Vagina (tissue), 2 donors: ENCODE data around the gene ITPK1. TPM values are rescaled to one million over a fixed set of nuclear protein-coding genes. Genes with fewer than 3 reads are reported as not detected.

ENCODE experiments used
- DNase-seq, 2 donors: peaks; one replicate each; pipeline ENCODE4 v3.0.0-alpha.2; 2017; ENCODE audit errors: extremely low spot score in 2 of 2
- H3K27ac ChIP-seq: fragments of 200-600 bp; sonication (generic); one replicate; pipeline ENCODE4 v1.5.1; 2019
- H3K27me3 ChIP-seq: fragments of 200-600 bp; sonication (generic); one replicate; pipeline ENCODE4 v1.5.1; 2019
- H3K36me3 ChIP-seq, 2 donors: fragments of 200-600 bp; sonication (generic); one replicate each; pipeline ENCODE4 v1.5.1; 2017 to 2019
- H3K4me1 ChIP-seq: fragments of 200-600 bp; sonication (generic); one replicate; pipeline ENCODE4 v1.5.1; 2019
- H3K4me3 ChIP-seq, 2 donors: fragments of 200-600 bp; sonication (generic); 1 replicate in 1 of 2; 2 replicates in 1 of 2; pipeline ENCODE4 v1.5.1; 2016 to 2019
- H3K9me3 ChIP-seq: fragments of 200-600 bp; sonication (generic); one replicate; pipeline ENCODE4 v1.5.1; 2019
- POLR2A ChIP-seq, 2 donors: fragments of 450-650 bp; IDR thresholded peaks; one replicate each; pipeline ENCODE4 v1.6.1; 2017; ENCODE audit warnings: antibody characterized with exemption in 2 of 2, mild to moderate bottlenecking in 2 of 2, moderate library complexity in 2 of 2
- intact Hi-C: fragments of 100-400 bp; cut with DNase I; formaldehyde crosslinking; loops from one replicate; pipeline ENCODE4 v1.15.1; 2023
- total RNA-seq: library from RNA; depleted of rRNA; stranded (reverse); fragments of >200 nt; gene quantifications from one replicate; pipeline ENCODE4 v1.2.3, GENCODE V29; 2016
- TF ChIP-seq, protein P1 (sequence below), 3 experiments: fragments of 450-650 bp in 2 of 3; fragments of 200-600 bp in 1 of 3; sonication (generic) in 1 of 3; IDR thresholded peaks; one replicate each; pipeline ENCODE4 v1.5.1; 2017 to 2019; ENCODE audit warnings: antibody characterized with exemption in 3 of 3, mild to moderate bottlenecking in 2 of 3, moderate library complexity in 2 of 3

The ITPK1 gene
- total RNA-seq, 1 donor from 2014 or later: 49.6 TPM

DNA sequence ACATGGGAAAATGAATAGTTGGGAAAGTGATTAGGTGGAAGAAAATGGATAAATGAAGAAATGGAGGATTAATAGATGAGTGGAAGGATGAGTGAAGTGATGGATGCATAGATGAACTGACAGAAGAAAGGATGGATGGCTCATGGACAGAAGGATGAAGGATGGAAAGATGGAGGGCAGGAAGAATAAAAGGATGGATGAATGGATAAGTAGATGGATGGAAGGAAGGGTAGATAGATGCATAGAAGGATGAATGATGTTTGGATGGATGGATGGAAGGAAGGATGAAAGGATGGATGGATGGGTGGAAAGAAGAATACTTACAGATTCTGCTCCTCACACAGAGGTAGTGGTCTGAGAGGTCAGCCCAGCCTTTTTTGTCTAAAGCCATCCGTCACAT is 228.6 kb downstream of the ITPK1 start:
- intact Hi-C loops: no loop called here
- H3K36me3 ChIP-seq: no peaks in the 10 kb centered on the region
- TF ChIP-seq POLR2A (IDR thresholded peaks at IDR 0.05): no peak
- TF ChIP-seq, protein P1, sequence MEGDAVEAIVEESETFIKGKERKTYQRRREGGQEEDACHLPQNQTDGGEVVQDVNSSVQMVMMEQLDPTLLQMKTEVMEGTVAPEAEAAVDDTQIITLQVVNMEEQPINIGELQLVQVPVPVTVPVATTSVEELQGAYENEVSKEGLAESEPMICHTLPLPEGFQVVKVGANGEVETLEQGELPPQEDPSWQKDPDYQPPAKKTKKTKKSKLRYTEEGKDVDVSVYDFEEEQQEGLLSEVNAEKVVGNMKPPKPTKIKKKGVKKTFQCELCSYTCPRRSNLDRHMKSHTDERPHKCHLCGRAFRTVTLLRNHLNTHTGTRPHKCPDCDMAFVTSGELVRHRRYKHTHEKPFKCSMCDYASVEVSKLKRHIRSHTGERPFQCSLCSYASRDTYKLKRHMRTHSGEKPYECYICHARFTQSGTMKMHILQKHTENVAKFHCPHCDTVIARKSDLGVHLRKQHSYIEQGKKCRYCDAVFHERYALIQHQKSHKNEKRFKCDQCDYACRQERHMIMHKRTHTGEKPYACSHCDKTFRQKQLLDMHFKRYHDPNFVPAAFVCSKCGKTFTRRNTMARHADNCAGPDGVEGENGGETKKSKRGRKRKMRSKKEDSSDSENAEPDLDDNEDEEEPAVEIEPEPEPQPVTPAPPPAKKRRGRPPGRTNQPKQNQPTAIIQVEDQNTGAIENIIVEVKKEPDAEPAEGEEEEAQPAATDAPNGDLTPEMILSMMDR (IDR thresholded peaks at IDR 0.05): no peak
- H3K4me3 ChIP-seq: no peak overlapping the region
- no peaks in the 10 kb centered on the region for H3K4me1 ChIP-seq
- H3K9me3 ChIP-seq: no peaks in the 10 kb centered on the region
- no peak overlapping the region for H3K27ac ChIP-seq
- no peaks in the 10 kb centered on the region for H3K27me3 ChIP-seq
- no peak for DNase-seq

Other genes with a start within 250 kb of the ITPK1 start
- 5.4 TPM for gene CHGA, start 192.8 kb downstream of the ITPK1 start, total RNA-seq
- gene MOAP1, start 69.0 kb upstream of the ITPK1 start, total RNA-seq: 24.1 TPM
- gene LYSET, start 69.4 kb upstream of the ITPK1 start, total RNA-seq: 6.4 TPM
- 7.4 TPM for gene GON7, start 91.1 kb upstream of the ITPK1 start, total RNA-seq
- 34.4 TPM for gene UBR7, start 91.3 kb upstream of the ITPK1 start, total RNA-seq
- 28.5 TPM for gene BTBD7, start 217.1 kb upstream of the ITPK1 start, total RNA-seq
- gene COX8C, start 231.3 kb upstream of the ITPK1 start, total RNA-seq: not detected